A549 (cell line): Measurements from ENCODE around the gene HILPDA. TPM values are rescaled to one million over a fixed set of nuclear protein-coding genes. Genes with fewer than 3 reads are reported as not detected.
A peak's percentile ranks its signal among the peaks of the same experiment; 100 is the strongest.

ENCODE experiments used
- ATAC-seq, 2 experiments: fragments of 200-7000 bp in 1 of 2; fragments of >200 bp in 1 of 2; cut with Nextera tagmentation in 1 of 2; cut with Tn5 transposase in 1 of 2; 3 replicates each; pipeline versions ENCODE4 v1.8.0 to v1.9.1; 2018 to 2020; ENCODE audit warnings: mild to moderate bottlenecking in 1 of 2, moderate library complexity in 1 of 2
- CTCF ChIA-PET: fragments of 300-600 bp; sonication (Branson Sonifier 250); formaldehyde crosslinking; extraction: SDS; loops from one replicate; lab custom pipeline; 2021; ENCODE audit warnings: antibody characterized with exemption, inconsistent platforms; lab: Yijun Ruan, JAX
- POLR2A ChIA-PET: fragments of 350-600 bp; formaldehyde crosslinking; extraction: SDS; loops from one replicate; lab custom pipeline; 2021; ENCODE audit warnings: antibody characterized with exemption, inconsistent platforms; lab: Yijun Ruan, JAX
- DNase-seq, 2 experiments: peaks; one replicate each; pipeline versions ENCODE4 v3.0.0 to v3.0.0-alpha.2; 2011 to 2016; ENCODE audit warnings: low read depth in 1 of 2, low spot score in 1 of 2
- FAIRE-seq: peaks from 2 replicates; lab custom pipeline; 2011; peaks lifted over from hg19 to GRCh38; lab: Jason Lieb, UNC
- H3K27ac ChIP-seq, 2 experiments: fragments of >200 bp; sonication (Bioruptor Twin); formaldehyde crosslinking; 3 replicates each; pipeline ENCODE4 v1.5.1; 2016 to 2017
- H3K4me1 ChIP-seq: fragments of >200 bp; sonication (Bioruptor Twin); formaldehyde crosslinking; 3 replicates; pipeline ENCODE4 v1.6.1; 2016
- H3K4me2 ChIP-seq: fragments of >200 bp; sonication (Bioruptor Twin); formaldehyde crosslinking; 3 replicates; pipeline ENCODE4 v1.6.1; 2016
- H3K4me3 ChIP-seq: fragments of >200 bp; sonication (Bioruptor Twin); formaldehyde crosslinking; 3 replicates; pipeline ENCODE4 v1.5.1; 2016
- H3K9me3 ChIP-seq: fragments of >200 bp; sonication (Bioruptor Twin); formaldehyde crosslinking; 3 replicates; pipeline ENCODE4 v1.6.1; 2016
- BCL3 ChIP-seq: fragments of >200 bp; sonication (Bioruptor Twin); formaldehyde crosslinking; IDR thresholded peaks from 3 replicates; pipeline ENCODE4 v1.6.1; 2016
- EP300 ChIP-seq, 2 experiments: fragments of >200 bp; sonication (Bioruptor Twin); formaldehyde crosslinking; IDR thresholded peaks; 2 replicates in 1 of 2; 3 replicates in 1 of 2; pipeline ENCODE4 v1.6.1; 2016 to 2017
- ESRRA ChIP-seq: fragments of 150-350 bp; IDR thresholded peaks from 2 replicates; pipeline ENCODE4 v1.6.1; 2014; ENCODE audit warnings: mild to moderate bottlenecking, low read length, borderline replicate concordance
- GATA3 ChIP-seq: IDR thresholded peaks from 2 replicates; pipeline ENCODE4 v1.6.1; 2012; ENCODE audit warnings: borderline replicate concordance
- HOXB5 ChIP-seq: fragments of 250-450 bp; sonication (Bioruptor Pico); IDR thresholded peaks from 2 replicates; pipeline ENCODE4 v1.5.0; 2020; ENCODE audit warnings: mild to moderate bottlenecking, moderate library complexity
- JUN ChIP-seq, 2 experiments: fragments of >200 bp; sonication (Bioruptor Twin); formaldehyde crosslinking; IDR thresholded peaks; 2 replicates in 1 of 2; 3 replicates in 1 of 2; pipeline ENCODE4 v1.6.1; 2016 to 2017
- MAFK ChIP-seq: fragments of 450-650 bp; IDR thresholded peaks from 2 replicates; pipeline ENCODE4 v1.6.1; 2014; ENCODE audit not compliant: partially characterized antibody
- MAX ChIP-seq: IDR thresholded peaks from 2 replicates; pipeline ENCODE4 v1.6.1; 2012
- NFE2L2 ChIP-seq: fragments of 150-350 bp; conservative IDR thresholded peaks from 2 replicates; pipeline ENCODE4 v1.6.1; 2014; ENCODE audit warnings: low read length
- POLR2A ChIP-seq: IDR thresholded peaks from 2 replicates; pipeline ENCODE4 v1.6.1; 2012; ENCODE audit warnings: mild to moderate bottlenecking, low read length
- POLR2AphosphoS2 ChIP-seq: conservative IDR thresholded peaks from 2 replicates; pipeline ENCODE4 v1.6.1; 2012; ENCODE audit warnings: low read length, improper control_type of control experiment, inconsistent platforms
- SREBF2 ChIP-seq: fragments of 450-650 bp; IDR thresholded peaks from 2 replicates; pipeline ENCODE4 v1.6.1; 2014; ENCODE audit warnings: mild to moderate bottlenecking, moderate library complexity
- WGBS: methylation state at CpG from one replicate; pipeline ENCODE4 v1.1.6; 2017; ENCODE audit errors: missing lambda C conversion rate; 5-methylcytosine and 5-hydroxymethylcytosine counted together
- polyA plus RNA-seq, 4 experiments: library from polyadenylated mRNA; depleted of rRNA in 3 of 4; stranded (reverse); fragments of >200 nt; fragmentation: RNase III in 1 of 4; extraction: RNeasy Plus Mini Kit Qiagen cat#74134 plus additional on column Dnase treatment in 1 of 4; gene quantifications; 2 replicates in 3 of 4; 3 replicates in 1 of 4; pipeline ENCODE4 v1.2.3, GENCODE V29; 2011 to 2017
- TF ChIP-seq, protein P1 (sequence below): fragments of 200-600 bp; sonication (generic); IDR thresholded peaks from 2 replicates; pipeline ENCODE4 v1.6.1; 2016; ENCODE audit warnings: antibody characterized with exemption, mild to moderate bottlenecking, moderate library complexity

HILPDA gene
- polyA plus RNA-seq, 2 of the 4 experiments (the other 2 are of a cell fraction), result 24.2 to 94.6 TPM

- ChIA-PET CTCF (interaction anchor here (1.3 to 27.7 kb wide), 4 partner anchors 9 to 53 kb away, joined by 5 to 695 read pairs (median 22); no protein-coding TSS in a partner anchor), POLR2A (no interaction called here)
- FAIRE-seq, result no peak
- 83% methylated on average over 7 of the region's 7 CpGs for WGBS
- Histone ChIP-seq H3K4me1 (peaks cover 42% of the 10 kb centered on the region), H3K4me3 (no peak overlapping the region), H3K4me2 (no peak overlapping the region), H3K9me3 (no peaks in the 10 kb centered on the region), H3K27ac (peak overlapping the region in 1 of 2 experiments; percentile 14; a peak in 1 of 6 replicates)
- TF ChIP-seq NFE2L2 (no peak), BCL3 (no peak), JUN (IDR thresholded peaks at IDR 0.05) (no peak), ESRRA (no peak), POLR2A (no peak), POLR2AphosphoS2 (no peak), EP300 (IDR thresholded peaks at IDR 0.05) (no peak), HOXB5 (CRISPR knock-in tag) (no peak), MAX (no peak), GATA3 (no peak)
- TF ChIP-seq, protein P1, sequence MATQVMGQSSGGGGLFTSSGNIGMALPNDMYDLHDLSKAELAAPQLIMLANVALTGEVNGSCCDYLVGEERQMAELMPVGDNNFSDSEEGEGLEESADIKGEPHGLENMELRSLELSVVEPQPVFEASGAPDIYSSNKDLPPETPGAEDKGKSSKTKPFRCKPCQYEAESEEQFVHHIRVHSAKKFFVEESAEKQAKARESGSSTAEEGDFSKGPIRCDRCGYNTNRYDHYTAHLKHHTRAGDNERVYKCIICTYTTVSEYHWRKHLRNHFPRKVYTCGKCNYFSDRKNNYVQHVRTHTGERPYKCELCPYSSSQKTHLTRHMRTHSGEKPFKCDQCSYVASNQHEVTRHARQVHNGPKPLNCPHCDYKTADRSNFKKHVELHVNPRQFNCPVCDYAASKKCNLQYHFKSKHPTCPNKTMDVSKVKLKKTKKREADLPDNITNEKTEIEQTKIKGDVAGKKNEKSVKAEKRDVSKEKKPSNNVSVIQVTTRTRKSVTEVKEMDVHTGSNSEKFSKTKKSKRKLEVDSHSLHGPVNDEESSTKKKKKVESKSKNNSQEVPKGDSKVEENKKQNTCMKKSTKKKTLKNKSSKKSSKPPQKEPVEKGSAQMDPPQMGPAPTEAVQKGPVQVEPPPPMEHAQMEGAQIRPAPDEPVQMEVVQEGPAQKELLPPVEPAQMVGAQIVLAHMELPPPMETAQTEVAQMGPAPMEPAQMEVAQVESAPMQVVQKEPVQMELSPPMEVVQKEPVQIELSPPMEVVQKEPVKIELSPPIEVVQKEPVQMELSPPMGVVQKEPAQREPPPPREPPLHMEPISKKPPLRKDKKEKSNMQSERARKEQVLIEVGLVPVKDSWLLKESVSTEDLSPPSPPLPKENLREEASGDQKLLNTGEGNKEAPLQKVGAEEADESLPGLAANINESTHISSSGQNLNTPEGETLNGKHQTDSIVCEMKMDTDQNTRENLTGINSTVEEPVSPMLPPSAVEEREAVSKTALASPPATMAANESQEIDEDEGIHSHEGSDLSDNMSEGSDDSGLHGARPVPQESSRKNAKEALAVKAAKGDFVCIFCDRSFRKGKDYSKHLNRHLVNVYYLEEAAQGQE, result no peak
- ATAC-seq, result no peak
- DNase-seq, result no peak
Observed at GRCh38 chr7:128407233-128407589, 48.5 kb upstream of the HILPDA start.

DNA sequence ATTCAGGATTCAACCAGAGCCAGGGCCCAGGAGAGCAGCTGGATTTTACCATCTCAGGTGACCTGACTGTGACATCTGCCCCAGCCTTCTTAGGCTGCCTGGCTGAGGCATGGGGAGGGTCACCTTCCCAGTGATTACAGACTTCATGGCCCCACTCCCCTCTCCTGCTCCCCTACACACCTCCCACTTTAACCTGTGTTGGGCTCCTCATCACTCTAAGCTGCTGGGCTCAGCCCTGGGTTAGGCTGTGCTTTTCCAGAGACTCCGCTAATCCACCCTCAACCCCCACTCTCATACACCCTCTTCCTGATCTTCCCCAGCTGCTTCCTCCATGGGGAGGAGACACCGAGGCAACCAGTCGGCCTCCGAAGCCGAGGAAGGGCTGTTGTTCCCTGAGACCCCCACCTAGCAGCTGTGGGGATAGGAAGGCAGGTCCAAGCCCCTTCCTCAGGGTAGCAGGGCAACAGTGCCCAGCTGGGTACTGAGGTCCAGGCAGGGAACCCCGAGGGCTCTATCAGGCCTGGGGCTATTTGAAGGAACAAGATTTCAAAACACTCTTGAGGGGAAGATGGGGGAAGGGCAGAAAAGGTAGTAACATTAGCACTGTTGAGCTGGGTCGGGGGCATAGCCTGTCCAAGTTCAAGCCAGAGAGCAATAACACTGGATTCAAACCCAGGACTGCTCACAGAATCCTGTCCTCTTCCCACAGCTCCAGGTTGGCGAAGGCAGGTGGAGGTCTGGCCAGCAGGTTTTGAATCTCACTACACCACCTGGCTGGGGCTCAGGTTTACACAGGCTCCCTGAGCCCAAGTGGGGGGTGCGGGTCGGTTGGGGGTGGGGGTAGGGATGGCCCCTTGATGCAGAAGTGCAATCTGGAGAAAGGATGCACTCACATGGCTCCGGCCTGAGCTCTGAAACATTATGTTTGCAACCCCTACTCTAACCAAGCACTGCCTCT is 47.6 kb upstream of the HILPDA start:
- H3K4me3 ChIP-seq, result peak overlapping the region; percentile 69; the same call in 1 of the 3 replicates

More for the DNA sequence above, 47.6 kb upstream of the HILPDA start:
- TF ChIP-seq MAFK (no peak), ESRRA (no peak), SREBF2 (no peak)
- TF ChIP-seq, protein P1, result no peak
- H3K4me1 ChIP-seq, result peaks cover 42% of the 10 kb centered on the region
- no peaks in the 10 kb centered on the region for H3K9me3 ChIP-seq
- ChIA-PET CTCF (interaction anchor here (0.6 to 27.7 kb wide), 9 partner anchors 9 to 133 kb away, joined by 3 to 695 read pairs (median 5); no protein-coding TSS in a partner anchor), POLR2A (interaction anchor here (0.9 to 1.0 kb wide), 2 partner anchors 21 to 64 kb away, joined by 3 to 4 read pairs; partner anchors contain the start of gene RBM28)
- no peak for FAIRE-seq
- H3K27ac ChIP-seq, result peak overlapping the region in 1 of 2 experiments; percentile 94; a peak in 2 of 6 replicates
- H3K4me2 ChIP-seq, result peak overlapping the region; percentile 98
- no peak for DNase-seq
- no peak for ATAC-seq
- 78% methylated on average over 7 of the region's 11 CpGs for WGBS
